ENCODE results near the gene ARHGEF39.
A peak's percentile ranks its signal among the peaks of the same experiment; 100 is the strongest.
"Not testable (repeated sequence)": the region's sequence is repeated elsewhere in the genome, so short reads cannot be mapped to it uniquely, and the experiment has no call there.

Gene ARHGEF39

DNA sequence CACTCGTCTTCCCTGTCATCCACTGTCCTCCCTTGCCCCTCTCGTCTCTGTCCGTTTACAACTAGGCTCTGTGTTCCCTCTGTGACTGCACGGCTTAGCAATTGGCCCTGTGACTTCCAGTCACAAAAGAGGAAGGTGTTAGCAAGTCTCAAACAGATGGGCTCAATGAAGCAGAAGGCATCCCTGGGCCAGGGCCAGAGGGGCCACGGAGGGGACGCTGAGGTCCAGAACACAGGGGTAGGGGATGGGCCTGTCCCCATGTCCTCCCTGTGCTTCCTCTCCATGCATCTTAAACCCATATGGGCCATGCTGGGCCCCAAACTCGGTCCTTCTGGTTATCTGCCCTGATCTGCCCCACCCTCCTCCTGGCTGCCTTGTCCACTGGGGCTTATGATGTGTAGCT, 46.7 kb downstream of the ARHGEF39 start, which contains the start of gene CD72:
Gene CD72, minus strand, starts transcription at position 89 of the 403 bp plus-strand sequence. CDS start 110 bp downstream, outside the sequence.
- no peak for DNase-seq (ENCODE audit: low read depth in 2 of 2)

DNA sequence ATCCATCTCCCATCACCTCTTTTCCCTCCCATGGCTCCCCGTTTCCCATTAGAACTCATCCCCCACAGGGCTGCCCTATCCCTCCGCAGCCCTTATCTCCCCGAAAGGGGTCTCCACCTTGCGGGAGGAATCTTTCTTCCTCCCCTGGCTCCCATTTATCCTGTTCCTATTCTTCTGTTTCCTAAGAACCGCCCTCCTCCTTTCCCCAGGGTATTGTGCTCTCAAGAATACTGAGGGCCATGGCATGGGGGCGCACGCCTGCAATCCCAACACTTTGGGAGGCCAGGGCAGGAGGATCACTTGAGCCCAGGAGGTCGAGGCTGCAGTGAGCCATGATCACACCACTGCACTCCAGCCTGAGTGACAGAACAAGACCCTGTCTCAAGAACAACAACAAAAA, 47.4 kb downstream of the ARHGEF39 start:
- DNase-seq (ENCODE audit: low read depth in 2 of 2) = no peak

DNA sequence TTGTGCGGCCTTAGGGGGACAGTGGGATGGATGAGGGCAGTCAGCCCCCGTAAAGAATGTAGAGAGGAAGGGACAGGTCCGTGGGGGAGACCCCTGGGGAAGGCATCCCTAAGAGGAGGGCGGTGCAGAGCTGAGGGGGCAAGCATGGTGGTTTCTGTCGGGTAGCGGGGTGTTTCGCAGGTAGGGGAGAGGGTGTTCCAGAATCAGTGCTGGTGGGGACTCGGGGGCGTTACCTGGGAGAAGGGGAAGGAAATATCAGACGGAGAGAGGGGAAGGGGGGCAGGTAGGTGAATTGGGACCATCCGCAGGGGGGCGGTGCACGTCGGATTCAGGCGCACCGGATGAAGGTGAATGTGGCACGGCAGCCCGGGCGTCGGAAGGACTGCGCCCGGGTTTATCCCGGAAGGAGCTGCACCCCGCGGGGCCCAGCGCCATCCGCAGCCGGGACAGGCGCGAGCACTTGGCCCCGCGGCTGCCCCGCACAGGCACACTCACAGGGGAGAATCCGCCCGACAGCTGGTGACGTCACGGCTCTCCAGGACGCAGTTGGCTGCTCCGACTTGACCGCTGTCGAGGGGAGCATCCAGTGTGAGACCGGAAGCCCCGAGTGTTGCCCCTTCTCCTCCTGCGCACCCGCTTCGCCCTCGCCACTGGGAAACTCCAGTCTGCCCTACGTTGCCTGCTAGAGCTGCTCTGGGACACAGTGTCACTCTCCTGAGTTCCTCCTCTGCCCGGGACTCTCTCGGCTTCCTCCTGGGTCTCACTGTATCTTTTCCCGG, 48.1 kb downstream of the ARHGEF39 start:
- peak in 1 of 2 donors; percentile 55 for DNase-seq (ENCODE audit: low read depth in 2 of 2)

DNA sequence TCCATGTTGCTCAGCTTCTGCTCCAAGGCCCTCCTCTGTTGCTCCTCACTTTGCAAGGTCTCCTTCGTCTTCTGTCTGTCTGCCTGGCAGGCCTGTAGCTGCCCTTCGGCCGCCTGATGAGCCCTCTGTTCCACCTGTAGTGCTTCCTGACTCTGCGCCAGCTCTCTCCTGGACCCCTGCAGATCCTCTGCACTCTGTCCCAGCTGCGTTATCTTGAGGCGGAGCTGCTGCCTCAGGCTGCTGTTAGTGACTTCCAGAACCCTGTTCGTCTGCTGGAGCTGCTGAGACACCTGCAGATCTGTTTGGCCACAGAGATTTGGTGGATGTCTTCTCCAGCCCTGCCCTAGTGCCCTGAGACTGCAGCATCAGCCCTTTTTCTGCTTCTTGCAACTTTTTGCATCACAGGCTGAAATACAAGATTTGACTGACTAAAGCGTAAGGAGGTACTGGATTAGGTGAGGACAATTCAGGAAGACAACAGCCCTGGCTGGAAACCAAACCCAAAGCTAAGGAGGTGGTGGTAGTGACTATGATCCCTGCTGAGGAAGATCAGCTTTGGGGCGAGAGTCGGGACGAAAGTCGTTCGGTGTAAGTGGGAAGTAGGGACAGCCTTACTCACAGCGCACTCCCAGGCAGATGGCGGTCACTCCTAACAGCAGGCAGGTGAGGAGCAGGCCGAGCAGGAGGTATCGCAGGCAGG, 48.9 kb downstream of the ARHGEF39 start:
- DNase-seq (ENCODE audit: low read depth in 2 of 2) = no peak

DNA sequence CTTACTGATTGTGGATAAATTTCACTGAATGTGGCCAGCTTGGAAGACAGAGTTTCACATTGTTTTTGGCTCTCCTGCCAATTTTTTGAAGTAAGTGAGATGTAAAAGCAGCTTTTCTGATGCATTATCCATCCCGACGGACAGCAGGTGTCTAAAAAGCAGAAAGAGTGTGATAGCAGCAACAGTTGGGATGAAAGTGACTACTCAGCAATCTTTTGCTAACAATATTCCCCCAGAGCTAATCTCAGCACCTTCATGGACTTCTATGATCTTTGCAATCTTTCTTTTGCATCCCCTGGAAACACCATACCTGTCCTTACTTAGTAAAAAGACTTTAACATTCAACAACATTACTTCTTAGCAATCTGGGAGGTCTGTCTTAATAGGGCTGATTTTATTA, 52.2 kb downstream of the ARHGEF39 start:
- no peak for DNase-seq (ENCODE audit: low read depth in 2 of 2)

DNA sequence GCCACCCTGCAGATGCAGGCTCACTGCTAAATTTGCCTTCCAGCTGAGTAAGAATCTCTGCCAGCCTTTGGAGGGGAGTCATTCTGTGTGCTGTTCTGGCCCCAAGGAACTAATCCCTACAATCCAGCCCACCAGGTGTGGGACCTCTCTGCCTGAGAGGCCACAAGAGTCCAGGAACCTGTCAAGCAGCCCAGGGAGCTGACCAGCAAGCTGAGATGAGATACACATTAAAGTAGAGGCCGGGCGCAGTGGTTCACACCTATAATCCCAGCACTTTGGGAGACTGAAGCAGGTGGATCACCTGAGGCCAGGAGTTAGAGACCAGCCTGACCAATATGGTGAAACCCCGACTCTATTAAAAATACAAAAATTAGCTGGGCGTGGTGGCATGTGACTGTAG, 52.9 kb downstream of the ARHGEF39 start:
- not testable (repeated sequence) for DNase-seq (ENCODE audit: low read depth in 2 of 2)

DNA sequence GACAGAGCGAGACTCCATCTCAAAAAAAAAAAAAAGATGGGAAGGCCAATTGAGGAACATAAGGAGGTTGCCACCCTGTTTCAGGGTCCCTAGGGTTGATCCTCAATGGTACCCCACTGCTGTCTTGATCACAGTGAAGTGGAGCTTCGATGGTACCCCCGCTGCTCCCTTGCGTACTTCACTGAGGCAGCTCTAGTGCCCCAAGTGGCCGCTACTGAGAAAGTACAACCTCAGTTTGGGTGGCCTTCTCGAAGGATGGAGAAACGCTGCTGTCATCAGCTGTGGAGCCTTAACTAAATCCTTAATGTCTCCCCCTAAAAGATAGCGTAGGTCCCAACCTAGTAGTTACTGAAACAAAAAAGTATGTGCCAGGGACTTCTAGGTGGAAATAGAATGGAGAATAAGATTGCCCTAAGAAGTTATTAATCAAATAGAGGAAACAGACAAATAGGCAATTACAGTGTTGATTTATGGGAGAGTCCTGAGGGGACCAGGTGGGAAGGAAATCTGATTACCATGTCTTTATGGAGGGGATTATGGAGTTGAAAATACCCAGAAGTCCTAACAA, 53.7 kb downstream of the ARHGEF39 start:
- peak; percentile 36 to 44 for DNase-seq (ENCODE audit: low read depth in 2 of 2)

DNA sequence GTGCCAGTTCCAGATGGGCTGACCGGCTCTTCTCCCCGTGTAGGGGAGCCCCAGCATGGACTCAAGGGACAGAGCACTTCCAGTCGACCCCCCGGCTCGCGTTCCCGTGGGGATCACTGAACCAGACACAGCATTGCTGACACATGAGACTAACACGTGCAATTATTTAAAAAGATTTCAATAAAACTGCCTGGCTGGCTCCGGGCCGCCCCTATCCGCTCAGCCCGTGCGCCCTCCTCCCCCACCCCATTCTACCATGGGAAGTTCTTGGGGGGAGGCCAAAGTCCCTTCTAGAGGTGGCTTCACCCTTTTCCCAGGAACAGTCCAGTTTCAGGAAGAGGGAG, 55.2 kb downstream of the ARHGEF39 start:
- no peak for DNase-seq (ENCODE audit: low read depth in 2 of 2)

Measured in activated CD4-positive, alpha-beta T cell treated with anti-CD3 and anti-CD28 coated beads for 24 hours (primary cell).